Globus pallidus (tissue), 1 donor: ENCODE measurements around the gene FAT1.

Experiments used
- DNase-seq: peaks from one replicate; pipeline ENCODE4 v3.0.0-alpha.2; 2015; ENCODE audit warnings: low spot score

The FAT1 gene

DNA sequence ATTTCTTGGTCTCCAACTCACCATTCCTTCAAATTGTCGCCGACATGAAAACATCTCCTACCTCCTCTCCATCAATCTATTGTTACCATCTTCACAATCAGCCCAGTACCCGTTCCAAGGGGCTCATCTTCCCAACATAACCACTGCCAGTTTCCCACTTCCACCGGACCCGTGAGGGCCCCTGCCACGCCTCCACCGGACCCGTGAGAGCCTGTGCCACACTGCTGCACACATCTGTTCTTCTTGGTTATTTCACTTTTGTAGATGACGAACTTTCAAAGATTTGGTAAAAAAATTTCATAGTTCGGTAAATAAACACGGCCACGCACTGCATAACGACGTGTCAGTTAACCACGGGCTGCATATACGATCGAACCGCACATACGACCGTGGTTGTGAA, 65.0 kb downstream of the FAT1 start:
- no peak for DNase-seq

GRCh38 chr4:186657764-186658163, 65.9 kb downstream of the FAT1 start:
- DNase-seq = peak; percentile 81

DNA sequence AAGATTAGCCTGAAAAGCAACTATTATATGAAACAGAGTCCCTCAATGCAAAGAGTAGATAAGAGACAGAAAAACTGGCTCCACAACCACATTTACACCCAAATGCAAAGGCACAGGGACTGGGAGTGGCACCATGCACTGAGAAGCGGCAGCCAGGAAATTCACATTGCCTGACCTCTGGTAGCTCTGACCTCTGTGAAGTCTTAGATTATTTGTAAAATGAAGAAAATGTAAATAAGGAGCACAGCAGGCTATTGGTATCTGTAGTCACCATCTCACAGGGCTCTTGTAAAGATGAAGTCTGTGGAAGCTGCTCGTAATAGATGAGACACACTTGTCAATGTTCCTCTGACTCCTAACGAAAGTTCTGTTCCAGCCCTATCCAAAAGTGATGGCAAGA, 69.7 kb downstream of the FAT1 start:
- no peak for DNase-seq

- DNase-seq = peak; percentile 87
Observed at GRCh38 chr4:186651624-186652023, 72.0 kb downstream of the FAT1 start.

GRCh38 chr4:186651181-186651603, 72.5 kb downstream of the FAT1 start:
- peak; percentile 75 for DNase-seq

GRCh38 chr4:186650401-186651180, 73.1 kb downstream of the FAT1 start:
- DNase-seq = peak; percentile 18

DNA sequence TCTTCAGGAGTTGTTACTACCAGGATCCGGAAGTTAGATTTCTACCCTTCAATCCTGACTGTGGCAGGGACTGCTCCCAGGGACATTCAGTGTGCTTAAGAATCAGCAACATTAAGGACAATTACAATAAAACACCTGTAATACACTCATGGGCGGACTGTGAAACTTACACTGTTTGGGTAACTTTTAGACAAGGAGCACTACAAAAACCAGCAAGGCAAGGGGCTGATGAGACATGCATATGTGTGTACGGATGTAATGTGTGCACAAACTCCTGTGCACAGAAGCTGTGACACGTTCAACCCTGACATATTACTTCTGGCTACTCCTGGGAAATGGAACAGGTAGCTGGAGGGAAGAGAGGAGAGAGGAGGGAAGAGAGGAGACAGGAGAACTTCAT, 75.8 kb downstream of the FAT1 start:
- DNase-seq = no peak

GRCh38 chr4:186644737-186645261, 78.9 kb downstream of the FAT1 start:
- DNase-seq = no peak

DNA sequence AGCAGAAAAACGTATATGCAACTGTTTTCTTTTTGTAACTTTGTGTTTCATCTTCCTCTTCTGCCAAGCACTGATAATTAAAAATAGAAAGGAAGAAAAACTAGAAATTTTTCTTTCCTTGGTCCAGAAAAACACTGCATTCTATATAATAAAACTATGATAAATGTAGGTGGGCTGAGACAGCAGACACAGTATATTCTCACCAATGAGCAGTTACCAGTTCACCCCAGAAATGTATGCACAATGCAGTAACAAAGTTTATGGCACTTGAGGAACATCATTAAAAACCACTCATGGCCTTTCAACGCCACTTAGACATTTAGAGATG, 79.4 kb downstream of the FAT1 start:
- no peak for DNase-seq

GRCh38 chr4:186643501-186644310, 80.0 kb downstream of the FAT1 start:
- no peak for DNase-seq

- no peak for DNase-seq
Observed at GRCh38 chr4:186642998-186643397, 80.7 kb downstream of the FAT1 start.

- no peak for DNase-seq
Observed at GRCh38 chr4:186642530-186642929, 81.1 kb downstream of the FAT1 start.

DNA sequence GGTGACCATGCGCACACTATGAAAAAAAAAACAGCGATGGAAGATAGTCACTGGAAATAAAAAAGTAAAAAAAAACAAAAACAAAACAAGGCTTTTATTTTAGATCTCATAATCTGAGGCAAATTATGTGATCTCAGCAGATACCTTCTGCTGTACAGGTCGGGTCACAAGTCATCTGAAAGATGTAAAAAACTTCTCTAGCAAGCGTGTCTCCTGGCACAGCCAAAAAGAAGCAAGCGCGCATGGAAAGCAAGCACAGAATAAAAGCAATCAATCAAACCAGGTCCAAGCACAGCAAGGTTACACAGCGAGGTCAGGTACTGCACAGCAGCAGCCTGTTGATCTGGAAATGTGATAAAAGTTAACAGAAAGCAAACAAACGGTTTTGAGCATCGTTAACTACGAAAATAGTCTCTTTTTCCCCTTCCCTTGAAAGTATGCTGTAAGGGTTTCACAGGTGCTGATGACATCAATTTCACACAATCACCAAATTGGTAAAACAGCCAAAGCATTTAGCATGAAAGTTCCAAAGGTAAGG, 89.0 kb downstream of the FAT1 start:
- DNase-seq = no peak

- no peak for DNase-seq
Observed at GRCh38 chr4:186633844-186634243, 89.8 kb downstream of the FAT1 start.

DNA sequence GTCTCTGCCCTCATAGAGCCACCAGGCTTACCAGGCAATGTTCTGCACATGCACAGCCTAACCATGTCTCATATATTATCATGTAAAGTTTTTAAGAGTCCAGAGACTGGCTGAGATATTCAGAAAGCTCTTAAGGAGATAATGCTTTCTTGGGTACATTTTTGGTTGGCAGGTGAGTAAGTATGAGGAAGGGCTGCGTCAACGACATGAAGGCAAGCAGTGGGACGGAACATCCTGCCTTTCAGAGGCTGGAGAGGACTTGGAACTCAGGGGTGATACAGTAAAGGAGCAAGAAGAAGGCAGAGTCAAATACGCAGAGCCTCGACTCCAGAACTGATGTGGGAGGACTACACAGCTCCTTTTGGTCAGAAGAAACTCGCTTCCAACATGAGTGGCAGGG, 93.5 kb downstream of the FAT1 start:
- no peak for DNase-seq

- DNase-seq = no peak
Observed at GRCh38 chr4:186628058-186628711, 95.5 kb downstream of the FAT1 start.

DNA sequence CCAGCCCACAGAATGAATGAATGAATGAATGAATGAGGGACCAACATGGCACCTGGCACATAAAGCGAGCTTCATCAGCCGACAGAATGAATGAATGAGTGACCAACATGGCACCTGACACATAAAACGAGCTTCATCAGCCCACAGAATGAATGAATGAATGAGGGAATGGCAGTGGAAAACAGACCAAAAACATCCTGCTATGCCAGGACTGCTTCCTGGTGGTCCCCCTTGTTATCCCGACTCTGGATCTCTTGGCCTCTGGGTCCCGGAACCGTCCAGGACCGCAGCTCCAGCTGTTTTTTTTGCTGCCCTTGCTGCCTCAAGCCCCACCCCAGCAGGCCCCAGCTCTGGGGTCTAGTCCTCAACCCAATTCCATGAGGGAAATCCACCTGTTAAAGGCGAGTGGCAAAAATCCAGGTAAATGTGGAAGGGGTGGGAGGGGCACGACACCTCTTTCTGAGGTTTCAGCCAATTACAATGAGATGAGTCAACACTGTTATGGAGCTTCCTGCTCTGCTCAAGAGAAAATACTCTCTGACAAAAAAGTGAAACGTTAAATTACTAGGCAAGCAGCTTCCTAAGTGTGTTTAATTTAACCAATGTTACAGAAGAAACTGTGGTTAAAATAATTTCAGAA, 96.3 kb downstream of the FAT1 start:
- DNase-seq = no peak

GRCh38 chr4:186624951-186625350, 98.7 kb downstream of the FAT1 start:
- no peak for DNase-seq

GRCh38 chr4:186623546-186623945, 100.1 kb downstream of the FAT1 start:
- no peak for DNase-seq

GRCh38 chr4:186622788-186623464, 100.7 kb downstream of the FAT1 start:
- no peak for DNase-seq

DNA sequence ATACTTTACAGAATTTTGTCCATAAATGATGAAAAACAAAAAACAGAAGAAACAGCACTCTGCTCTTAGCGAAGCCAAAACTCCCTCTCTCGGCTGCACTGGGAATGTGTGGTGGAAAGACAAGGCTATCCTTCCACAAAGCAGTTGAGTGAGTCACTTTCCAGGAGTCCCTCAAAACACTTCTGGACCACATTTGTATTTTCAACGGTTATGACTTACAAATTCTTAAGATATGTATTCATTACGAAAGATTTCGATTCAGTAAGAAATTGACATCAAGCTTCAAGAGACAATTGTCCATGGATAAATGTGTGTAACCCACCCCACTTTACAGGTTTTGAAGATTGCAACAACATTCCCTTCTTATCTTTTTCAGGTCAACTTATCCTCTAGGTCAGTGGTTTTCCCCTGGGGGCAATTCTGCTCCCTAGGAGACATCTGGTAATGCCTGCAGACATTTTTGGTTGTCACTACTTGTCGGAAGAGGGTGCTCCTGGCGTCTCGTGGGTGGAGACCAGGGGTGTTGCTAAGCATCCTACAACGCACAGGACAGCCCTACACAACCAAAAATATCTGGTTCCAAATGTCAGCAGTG, 101.6 kb downstream of the FAT1 start:
- no peak for DNase-seq
